PFSK-1 (cell line): ENCODE results near the gene UMODL1.

ENCODE experiments used
- REST ChIP-seq, 2 experiments: IDR thresholded peaks; 2 replicates each; pipeline versions ENCODE4 v1.6.1 to v1.8.0; 2011 to 2012; ENCODE audit warnings: low read depth in 2 of 2, low read length in 2 of 2, control low read depth in 1 of 2, inconsistent platforms in 1 of 2, mild to moderate bottlenecking in 1 of 2, moderate library complexity in 1 of 2; ENCODE audit not compliant: insufficient read depth in 1 of 2
- SIN3A ChIP-seq: IDR thresholded peaks from 2 replicates; pipeline ENCODE4 v1.6.1; 2012; ENCODE audit warnings: mild to moderate bottlenecking, low read length, moderate library complexity, borderline replicate concordance; ENCODE audit not compliant: insufficient read depth

DNA sequence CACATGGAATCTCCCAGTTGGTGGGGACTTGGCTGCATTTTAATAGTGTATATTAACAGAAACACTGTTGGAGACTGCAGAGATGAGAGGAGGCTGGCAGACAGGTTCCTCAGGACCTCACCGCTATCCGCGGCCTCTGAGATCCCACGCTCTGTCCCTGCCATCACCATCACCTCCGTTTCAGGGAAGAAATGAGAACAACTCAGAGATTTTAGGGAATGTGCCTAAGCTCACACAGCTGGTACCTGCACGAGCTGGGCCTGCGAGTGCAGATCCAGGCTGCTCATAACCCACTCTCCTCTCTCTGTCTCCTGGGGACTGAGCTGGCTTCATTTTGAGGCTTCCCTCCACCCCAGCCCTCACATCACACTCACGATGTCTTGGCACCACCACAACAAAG is 62.0 kb downstream of the UMODL1 start:
- no peak for TF ChIP-seq SIN3A
- TF ChIP-seq REST (IDR thresholded peaks at IDR 0.05; ENCODE audit: insufficient read depth in 1 of 2, low read depth in 2 of 2, low read length in 2 of 2): no peak
